A375 (cell line): ENCODE measurements around the gene ADAMTS14. TPM values are rescaled to one million over a fixed set of nuclear protein-coding genes. Genes with fewer than 3 reads are reported as not detected.

Experiments
- small RNA-seq: library from RNA; depleted of rRNA; stranded (forward); fragments of <200 nt; gene quantifications from one replicate; pipeline ENCODE3, GENCODE V24; 2014
- total RNA-seq: library from RNA; depleted of rRNA; stranded (reverse); fragments of >200 nt; shearing (Covaris generic); gene quantifications from 2 replicates; pipeline ENCODE4 v1.2.3, GENCODE V29; 2014; rRNA removed

The ADAMTS14 gene
- 0.08 TPM in 1 of 2 replicates, not detected in the other for total RNA-seq

GRCh38 chr10:70672165-70673042, at the start of gene ADAMTS14:
Gene ADAMTS14 (plus strand): TSS chr10:70672506. CDS start chr10:70672803, 297 bp downstream.

GRCh38 chr10:70785190-70785589, 112.9 kb downstream of the ADAMTS14 start, which contains the start of gene TBATA:
Gene TBATA (minus strand): TSS chr10:70785377. CDS start chr10:70783379, 1,998 bp downstream.

Small RNAs within 50 kb of the gene (small RNA-seq; reads per million reads assigned to genes)
- not detected for gene RPS26P40

Other genes starting within 250 kb of the ADAMTS14 start
- gene NODAL, start 230.8 kb upstream of the ADAMTS14 start, total RNA-seq = not detected in 2 replicates
- 1.4 and 1.6 TPM in 2 replicates for gene PALD1, start 193.7 kb upstream of the ADAMTS14 start, total RNA-seq
- not detected in 2 replicates for gene PRF1, start 69.8 kb upstream of the ADAMTS14 start, total RNA-seq
- not detected in 2 replicates for gene TBATA, start 112.9 kb downstream of the ADAMTS14 start, total RNA-seq
- 21.6 and 22.9 TPM in 2 replicates for gene SGPL1, start 143.4 kb downstream of the ADAMTS14 start, total RNA-seq
- 24.1 and 28.9 TPM in 2 replicates for gene PCBD1, start 216.1 kb downstream of the ADAMTS14 start, total RNA-seq